ENCODE data around the gene PCDH7. TPM values are rescaled to one million over a fixed set of nuclear protein-coding genes. Genes with fewer than 3 reads are reported as not detected.

PCDH7 gene, protein sequence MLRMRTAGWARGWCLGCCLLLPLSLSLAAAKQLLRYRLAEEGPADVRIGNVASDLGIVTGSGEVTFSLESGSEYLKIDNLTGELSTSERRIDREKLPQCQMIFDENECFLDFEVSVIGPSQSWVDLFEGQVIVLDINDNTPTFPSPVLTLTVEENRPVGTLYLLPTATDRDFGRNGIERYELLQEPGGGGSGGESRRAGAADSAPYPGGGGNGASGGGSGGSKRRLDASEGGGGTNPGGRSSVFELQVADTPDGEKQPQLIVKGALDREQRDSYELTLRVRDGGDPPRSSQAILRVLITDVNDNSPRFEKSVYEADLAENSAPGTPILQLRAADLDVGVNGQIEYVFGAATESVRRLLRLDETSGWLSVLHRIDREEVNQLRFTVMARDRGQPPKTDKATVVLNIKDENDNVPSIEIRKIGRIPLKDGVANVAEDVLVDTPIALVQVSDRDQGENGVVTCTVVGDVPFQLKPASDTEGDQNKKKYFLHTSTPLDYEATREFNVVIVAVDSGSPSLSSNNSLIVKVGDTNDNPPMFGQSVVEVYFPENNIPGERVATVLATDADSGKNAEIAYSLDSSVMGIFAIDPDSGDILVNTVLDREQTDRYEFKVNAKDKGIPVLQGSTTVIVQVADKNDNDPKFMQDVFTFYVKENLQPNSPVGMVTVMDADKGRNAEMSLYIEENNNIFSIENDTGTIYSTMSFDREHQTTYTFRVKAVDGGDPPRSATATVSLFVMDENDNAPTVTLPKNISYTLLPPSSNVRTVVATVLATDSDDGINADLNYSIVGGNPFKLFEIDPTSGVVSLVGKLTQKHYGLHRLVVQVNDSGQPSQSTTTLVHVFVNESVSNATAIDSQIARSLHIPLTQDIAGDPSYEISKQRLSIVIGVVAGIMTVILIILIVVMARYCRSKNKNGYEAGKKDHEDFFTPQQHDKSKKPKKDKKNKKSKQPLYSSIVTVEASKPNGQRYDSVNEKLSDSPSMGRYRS (N-terminal part only)
- 23.1 TPM for total RNA-seq

DNA sequence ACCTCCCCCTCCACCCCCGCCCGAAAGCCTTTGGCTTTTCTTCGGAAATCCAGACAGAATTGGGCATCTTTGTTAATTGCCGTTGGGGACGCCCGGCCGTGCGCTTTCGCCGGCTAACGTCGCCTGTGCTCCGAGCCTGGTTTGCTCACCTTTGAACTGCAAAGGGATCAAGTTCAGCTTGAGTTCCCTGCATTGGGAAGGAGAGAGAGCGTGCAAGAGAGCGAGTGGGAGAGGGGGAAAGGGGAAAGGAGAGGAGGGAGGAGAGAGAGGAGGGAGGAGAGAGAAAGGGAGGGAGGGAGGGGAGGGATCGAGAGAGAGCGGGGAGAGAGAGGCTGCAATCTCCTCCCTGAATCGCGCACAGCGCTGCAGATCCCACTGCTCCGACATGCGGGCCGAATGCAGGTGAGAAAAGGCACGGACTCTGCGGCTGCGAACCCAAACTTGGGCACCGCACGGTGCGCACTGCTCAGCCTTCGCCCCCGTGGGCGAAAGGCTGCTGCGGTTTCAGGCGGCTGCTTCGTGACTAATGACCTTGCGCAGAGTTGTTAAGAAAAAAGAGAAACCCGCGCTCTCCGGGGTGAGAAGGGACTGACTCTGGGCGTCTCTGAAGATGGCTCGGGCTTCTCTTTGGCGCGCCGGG lies at the start of gene PCDH7:
TSS of gene PCDH7 (plus strand) at position 349 of the 640 bp plus-strand sequence. CDS start 1,054 bp downstream, outside the sequence.
- H3K9me3 ChIP-seq, result no peaks in the 10 kb centered on the region
- peak within 1 kb of the TSS; percentile 58 to 62 for H3K4me3 ChIP-seq
- H3K27me3 ChIP-seq, result no peaks in the 10 kb centered on the region
- H3K4me1 ChIP-seq, result peaks cover 24% of the 10 kb centered on the region
- peak within 1 kb of the TSS; percentile 78 for H3K27ac ChIP-seq
- H3K36me3 ChIP-seq, result no peaks in the 10 kb centered on the region
- TF ChIP-seq, protein P1, sequence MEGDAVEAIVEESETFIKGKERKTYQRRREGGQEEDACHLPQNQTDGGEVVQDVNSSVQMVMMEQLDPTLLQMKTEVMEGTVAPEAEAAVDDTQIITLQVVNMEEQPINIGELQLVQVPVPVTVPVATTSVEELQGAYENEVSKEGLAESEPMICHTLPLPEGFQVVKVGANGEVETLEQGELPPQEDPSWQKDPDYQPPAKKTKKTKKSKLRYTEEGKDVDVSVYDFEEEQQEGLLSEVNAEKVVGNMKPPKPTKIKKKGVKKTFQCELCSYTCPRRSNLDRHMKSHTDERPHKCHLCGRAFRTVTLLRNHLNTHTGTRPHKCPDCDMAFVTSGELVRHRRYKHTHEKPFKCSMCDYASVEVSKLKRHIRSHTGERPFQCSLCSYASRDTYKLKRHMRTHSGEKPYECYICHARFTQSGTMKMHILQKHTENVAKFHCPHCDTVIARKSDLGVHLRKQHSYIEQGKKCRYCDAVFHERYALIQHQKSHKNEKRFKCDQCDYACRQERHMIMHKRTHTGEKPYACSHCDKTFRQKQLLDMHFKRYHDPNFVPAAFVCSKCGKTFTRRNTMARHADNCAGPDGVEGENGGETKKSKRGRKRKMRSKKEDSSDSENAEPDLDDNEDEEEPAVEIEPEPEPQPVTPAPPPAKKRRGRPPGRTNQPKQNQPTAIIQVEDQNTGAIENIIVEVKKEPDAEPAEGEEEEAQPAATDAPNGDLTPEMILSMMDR (IDR thresholded peaks at IDR 0.05), result no peak
- TF ChIP-seq POLR2A (IDR thresholded peaks at IDR 0.05) (peak in 1 of 2 donors; percentile 21), POLR2AphosphoS5 (IDR thresholded peaks at IDR 0.05; ENCODE audit: insufficient read depth in 1 of 2, low read depth in 1 of 2) (peak in 1 of 2 donors; percentile 49)
- intact Hi-C loops (cut with DNase I), result no loop called here
- DNase-seq (ENCODE audit: extremely low spot score in 2 of 2), result no peak

DNA sequence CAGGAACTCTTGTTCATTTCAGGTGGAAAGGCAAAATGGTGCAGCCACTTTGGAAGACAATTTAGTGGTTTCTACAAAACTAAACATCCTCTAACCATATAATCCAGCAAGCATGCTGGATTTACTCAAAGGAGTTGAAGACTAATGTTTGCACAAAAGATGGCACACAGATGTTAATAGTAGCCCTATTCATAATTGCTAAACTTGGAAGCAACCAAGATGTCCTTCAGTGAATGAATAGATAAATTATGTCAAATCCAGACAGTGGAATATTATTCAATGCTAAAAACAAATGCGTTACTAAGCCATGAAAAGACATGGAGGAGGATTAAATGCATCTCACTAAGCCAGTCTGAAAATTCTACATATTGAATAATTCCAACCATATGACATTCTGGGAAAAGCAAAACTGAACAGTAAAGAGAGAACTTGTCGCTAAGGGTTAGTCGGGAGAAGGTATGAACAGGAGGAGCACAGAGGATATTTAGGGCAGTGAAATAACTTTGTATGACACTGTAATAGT lies 48.2 kb upstream of the PCDH7 start:
- no peak overlapping the region for H3K27ac ChIP-seq
- no peak for DNase-seq (ENCODE audit: extremely low spot score in 2 of 2)
- no peak overlapping the region for H3K4me3 ChIP-seq
- H3K27me3 ChIP-seq, result no peaks in the 10 kb centered on the region
- no peaks in the 10 kb centered on the region for H3K4me1 ChIP-seq
- no peak for TF ChIP-seq POLR2AphosphoS5 (IDR thresholded peaks at IDR 0.05; ENCODE audit: insufficient read depth in 1 of 2, low read depth in 1 of 2)
- no peak for TF ChIP-seq POLR2A (IDR thresholded peaks at IDR 0.05)
- TF ChIP-seq, protein P1 (IDR thresholded peaks at IDR 0.05), result no peak
- intact Hi-C loops (cut with DNase I), result no loop called here
- no peaks in the 10 kb centered on the region for H3K9me3 ChIP-seq
- no peaks in the 10 kb centered on the region for H3K36me3 ChIP-seq

DNA sequence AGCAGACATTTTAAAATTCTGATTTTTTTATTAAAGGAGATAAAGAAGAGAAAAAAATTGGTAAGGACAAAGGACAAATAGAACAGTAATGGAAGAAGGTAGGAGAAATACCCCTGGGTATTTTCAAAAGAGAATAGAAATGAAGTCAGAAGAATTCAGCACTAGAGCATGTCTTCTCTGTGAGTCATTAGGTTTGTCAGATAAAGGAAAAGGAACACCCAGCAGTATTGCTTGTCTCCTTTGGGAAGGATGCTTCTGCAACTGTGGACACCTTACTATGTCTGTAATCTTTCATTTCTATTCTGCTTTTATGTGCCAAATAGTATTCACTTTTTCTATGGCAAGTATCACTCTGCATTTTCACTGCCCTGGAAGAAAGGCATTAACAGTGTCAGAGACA lies 24.0 kb upstream of the PCDH7 start:
- Histone ChIP-seq H3K27me3 (no peaks in the 10 kb centered on the region), H3K36me3 (no peaks in the 10 kb centered on the region), H3K9me3 (no peaks in the 10 kb centered on the region), H3K4me1 (no peaks in the 10 kb centered on the region), H3K4me3 (no peak overlapping the region), H3K27ac (no peak overlapping the region)
- DNase-seq (ENCODE audit: extremely low spot score in 2 of 2), result no peak
- no peak for TF ChIP-seq POLR2AphosphoS5 (IDR thresholded peaks at IDR 0.05; ENCODE audit: insufficient read depth in 1 of 2, low read depth in 1 of 2)
- TF ChIP-seq POLR2A (IDR thresholded peaks at IDR 0.05), result no peak
- TF ChIP-seq, protein P1 (IDR thresholded peaks at IDR 0.05), result no peak
- intact Hi-C loops (cut with DNase I), result no loop called here

DNA sequence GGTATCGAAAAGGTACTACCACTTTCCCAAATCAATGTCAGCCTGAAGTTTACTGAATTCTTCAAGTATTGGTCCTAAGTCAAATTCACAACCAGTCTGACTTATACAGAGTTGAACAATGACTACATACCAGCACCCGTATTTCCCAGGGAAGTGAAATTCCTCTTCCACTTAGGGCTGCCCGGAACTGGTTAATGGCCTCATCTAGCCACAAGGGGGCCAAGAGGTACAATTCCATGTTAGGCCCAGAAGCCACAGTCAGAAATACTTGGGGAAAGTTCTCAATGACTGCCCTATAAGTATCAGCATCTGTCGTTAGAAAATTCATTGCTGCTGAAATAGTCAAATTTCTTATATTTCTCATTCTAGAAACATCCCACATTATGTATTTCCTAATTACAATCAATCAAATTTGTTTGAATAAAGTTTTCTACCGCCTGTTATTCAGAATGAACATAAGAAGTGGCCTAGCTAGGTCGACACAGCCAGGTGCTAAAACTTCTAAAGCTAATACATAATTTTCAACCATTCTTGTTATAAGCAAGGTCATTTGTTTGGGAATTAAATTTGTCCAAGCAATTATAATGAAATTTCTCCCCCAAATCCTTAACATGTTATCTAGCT lies 5.6 kb upstream of the PCDH7 start:
- intact Hi-C loops (cut with DNase I), result no loop called here
- TF ChIP-seq POLR2AphosphoS5 (IDR thresholded peaks at IDR 0.05; ENCODE audit: insufficient read depth in 1 of 2, low read depth in 1 of 2) (no peak), POLR2A (IDR thresholded peaks at IDR 0.05) (no peak)
- TF ChIP-seq, protein P1 (IDR thresholded peaks at IDR 0.05), result peak in 2 of 3 experiments; percentile 25 to 43

More for the DNA sequence above, 5.6 kb upstream of the PCDH7 start:
- Histone ChIP-seq H3K9me3 (no peaks in the 10 kb centered on the region), H3K4me1 (peaks cover 17% of the 10 kb centered on the region), H3K27me3 (no peaks in the 10 kb centered on the region), H3K27ac (no peak overlapping the region), H3K4me3 (no peak overlapping the region), H3K36me3 (no peaks in the 10 kb centered on the region)
- no peak for DNase-seq (ENCODE audit: extremely low spot score in 2 of 2)
